GM10266 (cell line): ENCODE results near the gene MON2.

Experiments used
- DNase-seq: peaks from one replicate; pipeline ENCODE4 v3.0.0; 2012; ENCODE audit errors: extremely low spot score
- CTCF ChIP-seq: IDR thresholded peaks from 2 replicates; pipeline ENCODE4 v1.5.1; 2012; ENCODE audit warnings: mild to moderate bottlenecking, low read depth; ENCODE audit not compliant: control insufficient read depth, insufficient read depth; ENCODE audit errors: missing control alignments

The MON2 gene

GRCh38 chr12:62520361-62520760 lies 53.7 kb downstream of the MON2 start:
- no peak for TF ChIP-seq CTCF
- no peak for DNase-seq

- peak; percentile 14 for TF ChIP-seq CTCF
- no peak for DNase-seq
Observed at GRCh38 chr12:62522984-62523383, 56.4 kb downstream of the MON2 start.

GRCh38 chr12:62523619-62524018 lies 57.0 kb downstream of the MON2 start:
- TF ChIP-seq CTCF, result no peak
- no peak for DNase-seq

- TF ChIP-seq CTCF, result no peak
- no peak for DNase-seq
Observed at GRCh38 chr12:62525271-62525670, 58.6 kb downstream of the MON2 start.

- DNase-seq, result no peak
- no peak for TF ChIP-seq CTCF
Observed at GRCh38 chr12:62530596-62530995, 64.0 kb downstream of the MON2 start.

GRCh38 chr12:62532333-62532732 lies 65.7 kb downstream of the MON2 start:
- no peak for DNase-seq
- no peak for TF ChIP-seq CTCF

- no peak for DNase-seq
- no peak for TF ChIP-seq CTCF
Observed at GRCh38 chr12:62533087-62533754, 66.6 kb downstream of the MON2 start.
